Retinal pigment epithelial cell (primary cell): ENCODE data around the gene SND1.
"Not testable (repeated sequence)": the region's sequence is repeated elsewhere in the genome, so short reads cannot be mapped to it uniquely, and the experiment has no call there.

Source experiments
- DNase-seq: peaks from one replicate; pipeline ENCODE4 v3.0.0-alpha.2; 2010; ENCODE audit warnings: low read depth
- H3K4me3 ChIP-seq: 2 replicates; pipeline ENCODE4 v1.5.1; 2011; ENCODE audit warnings: mild to moderate bottlenecking, low read length, control low read depth, moderate library complexity
- TF ChIP-seq, protein P1 (sequence below): conservative IDR thresholded peaks from 2 replicates; pipeline ENCODE4 v1.5.1; 2011; ENCODE audit warnings: low read depth, low read length, control low read depth, inconsistent platforms

The SND1 gene

DNA sequence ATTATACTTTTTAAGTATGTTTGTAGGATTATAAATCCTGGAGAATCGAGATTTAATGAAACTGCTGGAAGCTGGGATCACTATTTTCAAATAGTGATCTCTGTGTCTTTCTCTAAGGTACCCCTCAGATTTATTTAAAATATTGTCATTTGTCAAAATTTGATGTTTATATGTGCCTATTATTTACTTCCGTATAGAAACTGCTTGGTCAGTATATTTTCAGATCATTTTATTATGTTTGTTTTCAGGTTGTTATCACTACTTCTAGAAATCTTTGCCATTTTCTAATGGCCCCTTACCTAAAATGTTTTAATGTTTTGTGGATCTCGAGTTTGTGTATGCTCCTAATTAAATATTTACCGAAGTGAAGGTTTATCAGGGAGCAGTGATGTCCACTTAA is 183.7 kb downstream of the SND1 start:
- TF ChIP-seq, protein P1, sequence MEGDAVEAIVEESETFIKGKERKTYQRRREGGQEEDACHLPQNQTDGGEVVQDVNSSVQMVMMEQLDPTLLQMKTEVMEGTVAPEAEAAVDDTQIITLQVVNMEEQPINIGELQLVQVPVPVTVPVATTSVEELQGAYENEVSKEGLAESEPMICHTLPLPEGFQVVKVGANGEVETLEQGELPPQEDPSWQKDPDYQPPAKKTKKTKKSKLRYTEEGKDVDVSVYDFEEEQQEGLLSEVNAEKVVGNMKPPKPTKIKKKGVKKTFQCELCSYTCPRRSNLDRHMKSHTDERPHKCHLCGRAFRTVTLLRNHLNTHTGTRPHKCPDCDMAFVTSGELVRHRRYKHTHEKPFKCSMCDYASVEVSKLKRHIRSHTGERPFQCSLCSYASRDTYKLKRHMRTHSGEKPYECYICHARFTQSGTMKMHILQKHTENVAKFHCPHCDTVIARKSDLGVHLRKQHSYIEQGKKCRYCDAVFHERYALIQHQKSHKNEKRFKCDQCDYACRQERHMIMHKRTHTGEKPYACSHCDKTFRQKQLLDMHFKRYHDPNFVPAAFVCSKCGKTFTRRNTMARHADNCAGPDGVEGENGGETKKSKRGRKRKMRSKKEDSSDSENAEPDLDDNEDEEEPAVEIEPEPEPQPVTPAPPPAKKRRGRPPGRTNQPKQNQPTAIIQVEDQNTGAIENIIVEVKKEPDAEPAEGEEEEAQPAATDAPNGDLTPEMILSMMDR: no peak
- DNase-seq: no peak
- no peak overlapping the region for H3K4me3 ChIP-seq

DNA sequence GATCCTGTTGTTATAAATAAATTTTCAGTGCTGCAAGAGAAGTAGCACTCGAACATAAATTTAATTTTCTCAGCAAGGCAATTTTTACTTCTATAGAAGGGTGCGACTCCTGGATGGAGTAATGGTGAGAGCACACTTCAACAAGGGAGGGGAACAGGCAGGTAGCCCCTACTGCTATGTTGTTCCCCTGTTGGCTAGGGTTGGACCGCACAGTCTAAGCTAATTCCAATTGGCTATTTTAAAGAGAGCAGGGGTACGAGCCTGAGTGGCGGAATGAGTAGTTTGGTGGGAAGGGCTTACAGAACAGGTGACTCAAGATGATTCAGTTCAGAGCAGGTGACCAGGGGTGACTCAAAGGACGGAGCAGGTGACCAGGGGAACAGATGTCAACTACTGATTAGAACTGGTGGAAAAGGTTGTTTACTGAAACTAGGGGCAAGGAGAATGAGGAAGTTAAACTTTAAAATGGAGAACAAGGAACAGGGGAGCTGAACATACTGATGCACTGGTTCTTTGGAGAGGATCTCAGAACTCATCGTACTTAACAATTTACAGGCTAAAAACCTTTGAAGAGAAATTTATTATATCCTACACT is 185.9 kb downstream of the SND1 start:
- not testable (repeated sequence) for H3K4me3 ChIP-seq, DNase-seq

DNA sequence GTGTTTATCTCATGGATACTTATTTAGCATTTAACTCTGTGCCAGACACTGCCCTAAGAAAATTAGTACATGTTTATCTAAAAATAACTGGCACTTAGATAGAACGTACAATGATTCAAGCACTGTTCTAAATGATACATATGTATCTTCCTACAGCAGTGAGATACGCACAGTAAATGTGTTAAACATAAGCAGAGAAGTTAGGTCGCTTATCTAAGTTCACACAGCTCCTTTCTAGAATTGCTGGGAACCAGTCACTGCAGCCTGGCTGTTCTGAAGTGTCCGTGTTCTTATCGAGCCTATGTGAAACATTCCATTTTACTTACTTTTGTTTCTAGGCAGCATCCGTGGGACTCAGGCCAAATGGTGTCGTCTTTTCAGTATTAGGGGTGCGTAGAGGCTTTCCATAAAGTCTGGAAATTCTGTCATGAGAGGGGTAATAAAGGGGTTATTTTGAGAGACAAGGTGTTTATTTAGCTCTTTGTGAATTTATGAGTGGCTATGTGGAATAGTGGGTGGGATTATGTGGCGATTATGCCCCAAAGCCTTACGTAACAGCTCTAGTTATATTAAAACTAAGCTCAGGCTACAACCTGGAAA is 186.9 kb downstream of the SND1 start:
- no peak for DNase-seq
- TF ChIP-seq, protein P1: no peak
- no peak overlapping the region for H3K4me3 ChIP-seq

DNA sequence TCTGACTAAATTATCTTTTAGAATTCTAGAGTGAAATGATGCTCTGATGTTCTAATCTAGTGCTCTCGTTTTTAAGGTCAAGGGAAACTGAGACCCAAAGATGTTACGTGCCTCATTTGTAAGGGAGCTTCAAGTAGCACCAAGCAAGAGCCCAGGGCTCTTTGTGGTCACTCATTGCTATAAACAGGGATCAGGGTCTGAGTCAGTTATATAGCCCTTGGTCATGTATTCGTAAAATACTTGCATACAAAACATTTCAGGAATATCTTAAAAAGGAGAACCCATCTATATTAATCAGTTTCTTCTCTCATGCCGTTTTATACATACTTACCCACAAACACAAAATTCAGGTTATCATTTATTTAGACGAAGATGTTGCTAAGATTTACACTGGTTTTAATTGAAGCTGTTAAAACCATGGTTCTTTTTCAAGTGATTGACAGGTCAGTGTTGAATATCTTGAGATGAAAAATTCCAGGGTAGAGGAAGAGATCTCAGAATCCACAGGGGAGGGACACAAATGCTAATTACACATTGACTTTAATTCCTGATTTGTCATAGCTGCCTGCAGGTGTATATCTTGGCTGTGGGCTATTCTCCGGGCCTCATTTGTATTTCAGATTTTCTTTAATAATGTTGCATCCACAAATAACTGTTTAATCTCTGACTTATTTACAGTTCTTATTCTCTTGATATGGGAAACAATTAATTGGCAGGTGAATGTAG is 188.4 kb downstream of the SND1 start:
- DNase-seq: no peak
- no peak overlapping the region for H3K4me3 ChIP-seq
- TF ChIP-seq, protein P1: no peak

- H3K4me3 ChIP-seq: no peak overlapping the region
- DNase-seq: no peak
- TF ChIP-seq, protein P1: no peak
These were observed 192.2 kb downstream of the SND1 start for GRCh38 chr7:127844165-127844564.

- DNase-seq: peak; percentile 9
- TF ChIP-seq, protein P1: no peak
- H3K4me3 ChIP-seq: no peak overlapping the region
These were observed 192.8 kb downstream of the SND1 start for GRCh38 chr7:127844707-127845331.

DNA sequence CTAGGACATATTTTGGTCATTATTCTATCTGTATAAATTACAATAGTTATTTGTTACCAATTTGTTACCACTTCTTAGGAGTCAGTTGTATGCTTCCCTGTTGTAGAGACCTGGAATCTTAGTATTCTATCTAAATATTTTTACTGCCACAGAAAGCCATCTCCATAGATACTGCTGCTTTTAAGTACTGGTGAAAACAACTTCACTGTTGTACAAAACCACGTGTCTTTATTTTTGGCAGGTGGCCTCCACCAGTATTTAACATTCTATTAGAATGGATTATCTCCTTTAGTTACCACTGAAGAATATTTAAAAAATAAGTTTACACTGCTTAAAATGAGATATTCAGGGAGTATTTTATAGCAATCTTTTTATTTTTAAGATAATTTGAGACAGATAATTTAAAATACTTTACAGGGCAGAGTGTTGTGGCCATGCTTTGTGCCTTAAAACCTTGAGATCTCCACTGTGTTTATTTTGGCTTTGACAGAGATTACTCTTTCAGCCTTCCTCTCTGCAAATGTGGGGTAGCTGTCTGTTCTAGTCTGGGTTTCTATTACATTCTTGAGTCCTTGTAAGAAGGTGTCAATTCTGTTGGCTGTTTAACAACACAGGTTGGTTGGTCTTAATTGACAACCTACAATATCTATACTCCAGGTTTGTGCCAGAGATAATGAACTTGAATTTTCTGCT is 193.7 kb downstream of the SND1 start:
- peak; percentile 38 for DNase-seq
- TF ChIP-seq, protein P1: no peak
- H3K4me3 ChIP-seq: no peak overlapping the region
